ENCODE data around the gene OSM.

GRCh38 chr22:30245181-30245984, 21.3 kb downstream of the OSM start:
- TF ChIP-seq GATA2 (IDR thresholded peaks at IDR 0.05; ENCODE audit: low read depth, low read length) = no peak
- no peak for TF ChIP-seq GATA3 (IDR thresholded peaks at IDR 0.05; ENCODE audit: low read depth, low read length)
